IPS DF 4.7 (cell line): Measurements from ENCODE around the gene SYT3.
"Not testable (repeated sequence)": the region's sequence is repeated elsewhere in the genome, so short reads cannot be mapped to it uniquely, and the experiment has no call there.

Experiments
- DNase-seq: peaks from one replicate; pipeline ENCODE4 v3.0.0-alpha.2; 2013; ENCODE audit warnings: low spot score; ENCODE audit errors: extremely low read depth

Gene SYT3

DNA sequence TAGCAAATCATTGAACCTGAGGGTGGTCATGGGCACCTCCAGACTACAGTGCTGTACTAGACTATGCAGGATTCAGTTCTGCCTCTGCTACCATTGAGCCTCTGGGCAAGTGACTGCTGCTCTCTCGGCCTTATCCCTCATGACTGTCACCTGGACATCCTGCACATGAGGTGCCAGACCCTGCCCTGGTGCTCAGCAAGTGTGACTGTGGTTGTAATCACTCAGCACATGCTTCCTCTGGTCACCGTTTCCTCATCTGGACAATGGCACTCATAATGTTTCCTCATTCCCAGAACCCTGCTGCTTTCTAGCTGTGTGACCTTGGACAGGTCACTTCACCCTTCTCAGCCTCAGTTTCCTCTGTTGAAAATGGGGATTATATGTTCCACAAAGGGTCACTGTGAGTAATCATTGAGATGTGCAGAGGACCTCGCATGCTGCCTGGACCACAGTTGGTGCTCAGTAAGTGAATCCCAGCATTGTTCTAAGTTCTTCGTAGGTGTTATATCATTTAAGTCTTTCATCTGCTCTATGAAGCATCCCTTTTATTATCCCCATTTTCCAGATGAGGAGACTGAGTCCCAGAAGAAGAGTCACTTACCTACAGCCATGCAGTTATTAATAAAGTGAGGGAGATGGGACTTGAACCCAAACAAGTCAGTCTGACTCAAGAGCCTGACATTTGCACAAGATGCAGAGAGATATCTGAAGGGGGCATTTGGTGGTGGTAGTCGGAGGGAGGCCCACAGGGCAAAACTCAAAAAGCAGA lies 3.2 kb downstream of the SYT3 start:
- DNase-seq, result no peak

DNA sequence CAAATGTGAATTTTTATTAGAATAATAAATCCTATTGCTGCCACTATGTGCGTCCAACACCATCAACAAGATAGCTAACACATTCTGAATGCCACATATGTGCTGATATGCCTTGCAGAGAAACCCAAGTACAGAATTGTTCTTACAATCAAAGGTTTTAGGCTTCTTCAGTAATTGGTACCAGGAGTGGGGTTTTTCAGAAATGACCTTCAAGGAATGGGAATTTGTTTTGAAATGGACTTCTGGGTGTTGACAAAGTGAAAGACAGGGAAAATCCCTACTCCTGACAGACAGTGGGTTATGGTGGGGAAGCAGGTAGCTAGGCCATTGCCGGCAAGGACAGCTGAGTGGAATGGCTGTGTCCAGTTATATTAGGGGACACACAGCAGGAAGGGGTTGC lies 5.7 kb downstream of the SYT3 start:
- no peak for DNase-seq

DNA sequence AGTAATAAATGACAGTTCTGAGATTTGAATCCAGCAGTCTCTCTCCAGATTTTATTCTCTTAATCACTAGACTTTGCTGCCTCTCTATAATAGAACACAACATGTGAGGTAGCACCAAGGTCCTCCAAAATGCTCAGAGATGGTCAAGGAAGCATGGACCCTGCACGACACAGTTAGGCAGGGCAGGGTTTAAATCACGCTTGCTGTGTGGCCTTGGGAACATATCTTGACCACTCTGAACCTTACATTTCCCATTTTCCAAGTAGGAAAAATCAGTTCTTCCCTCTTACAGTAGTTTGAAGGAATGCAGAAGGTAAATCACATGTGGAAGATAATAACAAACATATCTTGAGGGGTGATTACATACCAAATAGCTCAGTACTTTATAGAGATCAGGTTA lies 6.3 kb downstream of the SYT3 start:
- no peak for DNase-seq

DNA sequence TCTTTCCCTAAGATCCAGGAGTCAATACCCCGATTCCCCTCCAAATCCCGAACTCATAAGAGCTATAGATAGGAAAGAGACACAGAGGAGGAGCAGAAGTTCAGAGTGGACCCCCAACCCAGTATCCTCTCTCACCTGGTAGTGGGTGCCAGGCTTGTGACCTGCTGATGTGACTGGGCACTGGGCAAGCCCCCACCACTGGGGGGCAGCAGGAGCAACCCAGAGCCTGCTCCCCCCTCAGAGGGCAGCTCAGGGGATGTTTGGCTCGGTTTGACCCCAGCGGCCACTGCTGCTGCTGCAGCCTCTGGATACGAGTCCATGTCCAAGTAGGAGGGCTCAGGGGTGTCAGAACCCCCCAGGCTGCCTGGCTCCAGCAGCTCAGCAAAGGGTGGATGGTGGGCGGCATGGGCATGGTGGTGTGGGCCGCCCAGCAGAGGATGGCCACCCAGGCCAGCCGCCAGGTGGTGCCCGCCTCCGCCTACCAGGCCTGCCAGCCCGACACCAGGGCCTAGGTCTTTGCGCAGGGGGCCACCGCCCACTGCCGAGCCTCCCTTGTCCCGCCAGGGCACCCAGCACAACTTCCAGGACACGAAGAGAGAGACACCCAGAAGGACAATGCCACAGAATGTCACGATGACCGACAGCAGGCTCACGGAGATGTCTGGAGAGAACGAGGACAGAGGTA lies 7.4 kb downstream of the SYT3 start:
- no peak for DNase-seq

DNA sequence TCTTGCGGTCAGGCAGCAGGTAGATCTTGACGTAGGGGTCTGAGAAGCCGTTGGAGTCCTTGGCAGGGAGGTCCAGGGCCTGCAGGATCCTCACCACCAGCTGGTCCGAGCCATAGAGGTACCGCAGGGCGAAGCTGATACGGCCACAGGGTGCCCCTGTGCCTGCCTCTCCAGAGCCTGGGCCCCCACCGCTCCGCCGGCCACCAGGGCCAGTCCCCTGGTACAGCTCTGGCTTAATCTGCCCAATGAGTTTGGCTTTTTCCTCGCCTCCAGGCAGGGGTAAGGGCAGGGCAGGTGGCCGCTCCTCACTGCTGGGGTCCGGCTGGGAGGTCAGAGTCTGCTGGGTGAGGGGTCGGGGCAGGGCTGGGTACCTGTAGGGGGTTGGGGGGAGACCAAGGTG lies 9.9 kb downstream of the SYT3 start:
- no peak for DNase-seq

DNA sequence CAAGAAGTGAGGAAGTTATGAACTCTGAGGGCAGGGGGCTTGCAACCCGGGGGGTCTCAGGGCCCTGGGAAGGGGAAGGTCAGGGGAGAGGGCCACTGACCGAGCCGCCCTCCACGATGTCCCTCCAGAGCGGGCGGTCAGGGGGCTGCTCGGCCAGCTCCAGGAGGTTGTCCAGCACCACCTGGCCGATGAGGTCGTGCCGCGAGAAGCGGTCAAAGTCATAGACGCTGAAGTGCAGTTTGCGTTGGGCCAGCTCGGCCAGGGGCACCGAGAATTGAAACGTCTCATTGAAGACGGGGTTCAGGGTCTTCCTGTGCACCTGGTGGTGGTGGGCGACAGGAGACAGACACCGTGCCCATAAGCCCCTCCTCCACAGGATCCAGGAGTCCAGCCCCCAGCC lies 10.5 kb downstream of the SYT3 start:
- no peak for DNase-seq

DNA sequence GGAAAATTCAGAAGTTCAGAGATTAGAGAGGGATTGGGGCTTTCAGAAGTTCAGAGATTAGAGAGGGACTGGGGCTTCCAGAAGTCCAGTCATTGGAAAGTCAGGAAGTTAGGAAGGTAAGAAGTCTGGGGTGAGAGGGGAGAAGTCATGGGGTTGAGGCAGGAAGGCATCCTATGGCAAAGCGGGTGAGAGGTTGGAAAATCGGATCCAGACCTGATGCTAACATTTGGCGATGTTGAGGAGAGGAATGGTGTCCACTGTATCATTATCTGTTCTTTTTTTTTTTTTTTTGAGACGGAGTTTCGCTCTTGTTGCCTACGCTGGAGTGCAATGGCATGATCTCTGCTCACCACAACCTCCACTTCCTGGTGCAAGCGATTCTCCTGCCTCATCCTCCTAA lies 11.1 kb downstream of the SYT3 start:
- DNase-seq, result no peak

DNA sequence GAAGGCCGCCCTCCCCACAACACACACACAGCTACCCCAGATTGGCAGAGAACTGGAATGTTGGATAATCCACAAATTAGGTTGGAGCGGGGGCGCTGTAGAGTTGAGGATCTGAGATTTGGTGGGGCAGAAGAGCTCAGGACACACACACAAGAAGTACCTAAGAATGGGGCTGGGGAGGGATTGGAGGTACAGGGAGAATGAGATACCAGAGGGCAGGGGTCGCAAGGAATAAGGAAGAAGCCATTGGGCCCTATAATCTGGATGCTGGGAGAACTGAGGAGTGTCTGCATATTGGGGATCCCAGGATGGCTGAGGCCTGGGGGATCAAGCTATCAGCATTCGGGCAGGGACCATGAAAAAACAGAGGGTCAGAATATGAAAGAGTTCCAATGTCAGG lies 11.5 kb downstream of the SYT3 start:
- DNase-seq, result no peak

DNA sequence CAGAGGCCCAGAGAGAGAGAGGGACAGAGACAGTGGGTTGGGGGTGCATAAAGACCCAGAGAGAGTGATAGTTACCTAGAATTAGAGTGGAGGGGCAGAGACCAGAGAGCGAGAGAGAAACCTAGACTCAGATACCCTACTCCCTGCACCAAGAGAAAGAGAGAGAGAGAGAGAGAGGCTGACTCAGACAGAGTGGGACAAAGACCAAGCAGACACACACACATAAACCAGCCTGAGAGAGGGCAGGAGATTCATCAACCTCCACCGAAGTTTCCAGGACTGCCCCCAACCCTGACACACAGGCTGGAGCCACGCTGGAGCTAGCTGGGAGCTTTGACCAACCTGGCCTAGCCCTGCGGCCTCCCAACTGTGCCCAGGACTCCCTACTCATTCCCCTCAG lies 12.9 kb downstream of the SYT3 start:
- no peak for DNase-seq

DNA sequence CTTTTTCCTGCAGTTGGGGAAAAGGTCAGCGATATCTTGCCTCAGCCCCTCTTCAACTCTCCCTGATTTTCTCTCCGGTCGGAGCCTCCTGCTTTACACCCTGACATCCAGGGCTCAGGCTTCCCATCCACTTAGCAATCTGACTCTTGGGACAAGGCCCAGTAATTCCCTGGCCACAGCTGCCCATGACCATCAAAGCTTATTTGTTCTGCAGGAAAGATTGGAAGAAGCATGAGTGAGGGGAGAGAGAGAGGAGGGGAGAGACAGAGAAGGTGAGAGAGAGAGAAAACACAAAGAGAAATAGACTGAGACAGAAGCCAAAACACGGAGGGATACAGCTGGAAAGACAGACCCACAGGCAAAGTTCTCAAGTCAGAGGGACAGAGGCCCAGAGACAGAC lies 13.7 kb downstream of the SYT3 start:
- no peak for DNase-seq

DNA sequence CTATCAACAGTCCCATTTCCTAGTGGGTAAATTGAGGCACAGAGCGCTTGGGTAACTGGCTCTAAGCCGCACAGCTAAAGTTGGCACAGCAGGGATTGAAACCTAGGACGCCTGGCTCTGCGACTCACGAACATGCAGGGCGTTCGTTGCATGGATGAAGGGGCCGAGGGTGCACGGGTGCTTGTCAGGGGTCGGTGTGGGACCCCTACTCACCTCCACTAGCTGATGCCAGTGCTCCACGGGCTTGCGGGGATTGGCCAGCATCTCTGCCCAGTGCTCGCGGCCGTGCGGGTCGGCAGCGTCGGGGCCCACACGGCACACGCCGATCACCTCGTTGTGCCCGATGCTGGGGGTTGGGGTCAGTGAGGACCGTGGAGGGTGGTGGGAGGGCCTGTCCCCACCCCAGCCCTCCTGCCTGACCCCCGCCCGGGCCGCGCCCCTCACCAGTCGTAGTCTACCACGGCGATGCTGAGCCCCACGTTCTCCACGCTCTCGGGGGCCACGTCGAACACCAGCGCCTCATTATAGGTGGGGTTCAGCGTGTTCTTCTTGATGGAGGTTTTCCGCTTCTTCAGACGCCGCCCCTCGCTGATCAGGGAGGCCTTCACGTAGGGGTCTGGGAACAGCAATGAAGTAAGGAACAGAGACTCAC lies 14.6 kb downstream of the SYT3 start:
- DNase-seq, result no peak

DNA sequence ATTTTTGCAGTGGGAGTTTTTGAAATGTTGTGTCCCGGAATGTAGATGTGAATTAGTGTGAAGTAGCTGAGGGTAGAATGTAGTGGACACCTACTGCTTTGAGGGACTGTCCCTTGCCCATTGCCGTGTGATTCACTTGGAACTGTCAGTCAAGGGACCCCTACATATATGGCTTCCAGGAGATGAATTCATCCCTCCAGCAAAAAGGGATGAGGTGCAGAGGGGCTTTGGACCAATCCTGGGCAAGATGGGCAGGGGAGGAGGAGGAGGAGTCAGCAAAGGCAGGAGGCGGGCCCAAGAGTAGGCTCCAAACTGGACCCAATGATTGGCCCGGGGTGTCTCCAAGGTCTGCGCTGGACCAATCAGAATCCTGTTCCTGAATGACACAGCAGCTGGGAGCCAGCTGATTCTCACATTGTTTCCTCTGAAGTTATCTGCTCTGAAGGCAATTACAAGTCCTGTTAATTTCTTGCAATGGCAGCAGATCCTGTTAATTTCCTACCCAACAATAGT lies 19.2 kb downstream of the SYT3 start:
- not testable (repeated sequence) for DNase-seq

DNA sequence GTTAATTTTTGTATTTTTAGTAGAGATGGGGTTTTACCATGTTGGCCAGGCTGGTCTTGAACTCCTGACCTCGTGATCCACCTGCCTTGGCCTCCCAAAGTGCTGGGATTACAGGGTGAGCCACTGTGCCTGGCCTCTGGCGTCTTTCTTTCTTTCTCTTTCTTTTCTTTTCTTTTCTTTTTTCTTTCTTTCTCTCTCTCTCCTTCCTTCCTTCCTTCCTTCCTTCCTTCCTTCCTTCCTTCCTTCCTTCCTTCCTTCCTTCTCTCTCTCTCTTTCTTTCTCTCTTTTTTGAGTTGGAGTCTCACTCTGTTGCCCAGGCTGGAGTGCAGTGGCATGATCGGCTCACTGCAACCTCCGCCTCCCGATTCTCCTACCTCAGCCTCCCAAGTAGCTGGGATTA lies 20.5 kb downstream of the SYT3 start:
- DNase-seq, result not testable (repeated sequence)

DNA sequence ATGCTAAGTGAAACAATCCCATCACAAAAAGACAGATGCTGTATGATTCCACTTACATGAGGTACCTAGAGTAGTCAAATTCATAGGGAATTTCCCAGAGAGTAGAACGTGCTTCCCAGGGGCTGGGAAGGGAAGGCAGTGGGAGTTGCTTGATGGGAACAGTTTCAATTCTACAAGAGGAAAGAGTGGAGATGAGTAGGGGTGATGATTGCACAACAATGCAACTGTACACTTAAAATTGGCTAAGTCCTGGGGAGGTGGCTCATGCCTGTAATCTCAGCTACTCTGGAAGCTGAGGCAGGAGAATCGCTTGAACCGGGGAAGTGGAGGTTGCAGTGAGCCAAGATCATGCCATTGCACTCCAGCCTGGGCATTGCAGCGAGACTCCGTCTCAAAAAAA lies 21.3 kb downstream of the SYT3 start:
- DNase-seq, result not testable (repeated sequence)

DNA sequence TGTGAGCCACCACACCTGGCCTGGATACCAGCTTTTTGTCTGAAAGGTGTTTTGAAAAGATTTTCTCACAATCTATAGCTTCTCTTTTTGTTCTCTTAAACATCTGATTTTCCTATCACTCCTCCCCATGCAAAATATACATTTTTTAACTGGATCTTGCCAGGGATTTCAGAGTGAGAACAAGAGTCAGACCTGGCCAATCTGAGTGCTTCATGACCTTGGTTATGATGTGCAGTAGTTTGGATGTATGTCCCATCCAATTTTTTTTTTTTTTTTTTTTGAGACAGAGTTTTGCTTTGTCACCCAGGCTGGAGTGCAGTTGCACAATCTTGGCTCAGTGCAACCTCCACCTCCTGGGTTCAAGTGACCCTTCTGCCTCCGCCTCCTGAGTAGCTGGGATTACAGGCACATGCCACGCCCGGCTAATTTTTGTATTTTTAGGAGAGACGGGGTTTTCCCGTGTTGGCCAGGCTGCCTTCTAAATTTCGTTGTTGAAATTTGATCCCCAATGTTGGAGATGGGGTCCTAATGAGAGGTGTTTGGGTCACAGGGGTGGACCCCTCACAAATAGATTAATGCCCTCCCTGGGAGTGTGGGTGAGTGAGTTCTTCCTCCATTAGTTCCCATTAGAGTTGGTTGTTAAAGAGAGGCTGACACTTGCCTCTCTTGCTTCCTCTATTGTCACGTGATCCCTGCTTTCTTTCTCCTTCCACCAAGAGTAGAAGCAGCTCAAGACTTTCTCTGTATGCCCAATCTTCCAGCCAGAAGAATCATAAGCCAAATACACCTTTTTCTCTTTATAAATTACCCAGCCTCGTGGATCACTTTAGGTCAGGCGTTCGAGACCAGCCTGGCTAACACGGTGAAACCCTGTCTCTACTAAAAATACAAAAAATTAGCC lies 26.9 kb downstream of the SYT3 start:
- DNase-seq, result not testable (repeated sequence)

DNA sequence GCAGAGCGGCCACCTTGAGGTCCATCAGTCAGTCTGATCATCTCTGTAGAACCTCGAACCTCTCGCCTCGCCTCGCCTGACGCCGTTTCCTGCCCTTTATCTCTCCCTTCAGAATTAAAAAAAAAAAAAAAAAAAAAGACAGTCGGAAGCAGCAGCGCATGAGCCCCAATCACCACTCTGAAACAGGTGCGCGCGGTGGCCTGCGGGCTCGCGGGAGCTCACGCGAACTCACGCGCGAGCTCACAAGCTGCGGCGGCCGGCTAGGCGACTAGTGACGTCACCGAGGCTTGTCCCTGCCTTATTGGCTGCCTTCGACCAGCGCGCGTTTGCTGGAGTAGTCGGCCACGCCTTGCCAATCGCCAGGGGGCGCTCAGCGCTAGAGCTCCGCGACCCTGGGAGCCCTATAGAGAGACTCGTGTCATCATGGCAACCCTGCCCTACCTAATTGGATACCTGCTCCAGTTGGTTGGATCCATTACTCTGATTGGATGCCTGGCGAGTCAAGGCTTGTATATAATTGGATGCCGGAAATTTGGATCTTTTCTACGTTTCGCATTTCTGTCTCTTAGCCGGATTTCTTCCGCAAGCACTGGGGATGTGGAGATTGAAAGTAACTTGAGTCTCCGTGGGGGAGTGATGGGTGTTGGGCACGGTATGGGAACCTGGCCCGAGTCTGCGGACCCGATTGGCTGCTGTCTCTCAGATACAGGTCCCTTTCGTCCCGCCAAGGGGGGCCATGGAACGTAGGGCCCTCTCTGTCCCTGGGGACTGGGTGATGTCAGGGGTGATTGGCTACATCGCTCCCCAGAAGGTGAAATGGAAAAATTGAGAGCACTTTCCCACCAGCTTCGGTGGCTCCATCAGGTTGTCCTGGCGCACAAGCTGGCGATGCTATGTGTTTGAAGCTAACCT lies 31.6 kb downstream of the SYT3 start:
- peak; percentile 93 for DNase-seq

DNA sequence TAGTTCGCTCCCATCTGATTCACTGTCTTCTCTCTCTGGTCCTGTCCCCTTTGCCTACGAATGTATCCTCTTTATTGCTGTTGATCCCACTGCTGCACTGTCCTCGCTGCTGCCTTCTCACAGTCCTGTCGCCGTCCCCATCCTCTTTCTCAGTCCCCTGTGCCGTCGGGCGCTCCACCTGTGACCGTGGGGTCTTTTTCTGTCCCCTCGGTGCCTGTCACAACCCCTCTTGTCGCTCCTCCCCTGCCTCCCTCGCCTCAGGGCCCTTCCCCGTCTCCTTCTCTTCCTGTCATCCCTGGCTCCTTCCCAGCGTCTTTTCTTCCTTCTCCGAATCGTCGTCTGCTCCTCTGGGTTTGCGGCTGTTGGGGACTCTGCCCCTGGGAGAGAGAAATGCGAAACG lies 32.3 kb downstream of the SYT3 start:
- no peak for DNase-seq

DNA sequence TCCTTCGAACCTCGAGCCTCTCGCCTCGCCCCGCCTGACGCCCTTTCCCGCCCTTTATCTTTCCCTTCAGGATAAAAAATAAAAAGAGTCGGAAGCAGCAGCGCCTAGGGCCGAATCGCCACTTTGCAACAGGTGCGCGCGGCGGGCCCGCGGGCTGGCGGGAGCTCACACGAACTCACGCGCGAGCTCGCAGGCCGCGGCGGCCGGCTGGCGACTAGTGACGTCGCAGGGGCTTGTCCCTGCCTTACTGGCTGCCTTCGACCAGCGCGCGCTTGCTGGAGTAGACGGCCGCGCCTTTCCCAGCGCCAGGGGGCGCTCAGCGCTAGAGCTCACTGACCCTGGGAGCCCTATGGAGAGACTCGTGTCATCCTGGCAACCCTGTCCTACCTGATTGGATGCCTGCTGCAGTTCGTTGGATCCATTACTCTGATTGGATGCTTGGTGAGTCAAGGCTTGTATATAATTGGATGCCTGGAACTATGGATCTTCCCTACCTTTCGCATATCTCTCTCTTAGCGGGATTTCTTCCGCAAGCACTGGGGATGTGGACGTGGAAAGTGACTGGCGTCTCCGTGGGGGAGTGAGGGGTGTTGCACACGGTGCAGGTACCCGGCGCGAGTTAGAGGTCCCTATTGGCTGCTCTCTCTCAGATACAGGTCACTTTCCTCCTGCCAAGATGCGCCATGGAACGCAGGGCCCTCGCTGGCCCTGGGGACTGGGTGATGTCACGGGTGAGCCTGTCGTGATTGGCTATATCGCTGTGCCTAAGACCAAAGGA lies 33.4 kb downstream of the SYT3 start:
- not testable (repeated sequence) for DNase-seq

DNA sequence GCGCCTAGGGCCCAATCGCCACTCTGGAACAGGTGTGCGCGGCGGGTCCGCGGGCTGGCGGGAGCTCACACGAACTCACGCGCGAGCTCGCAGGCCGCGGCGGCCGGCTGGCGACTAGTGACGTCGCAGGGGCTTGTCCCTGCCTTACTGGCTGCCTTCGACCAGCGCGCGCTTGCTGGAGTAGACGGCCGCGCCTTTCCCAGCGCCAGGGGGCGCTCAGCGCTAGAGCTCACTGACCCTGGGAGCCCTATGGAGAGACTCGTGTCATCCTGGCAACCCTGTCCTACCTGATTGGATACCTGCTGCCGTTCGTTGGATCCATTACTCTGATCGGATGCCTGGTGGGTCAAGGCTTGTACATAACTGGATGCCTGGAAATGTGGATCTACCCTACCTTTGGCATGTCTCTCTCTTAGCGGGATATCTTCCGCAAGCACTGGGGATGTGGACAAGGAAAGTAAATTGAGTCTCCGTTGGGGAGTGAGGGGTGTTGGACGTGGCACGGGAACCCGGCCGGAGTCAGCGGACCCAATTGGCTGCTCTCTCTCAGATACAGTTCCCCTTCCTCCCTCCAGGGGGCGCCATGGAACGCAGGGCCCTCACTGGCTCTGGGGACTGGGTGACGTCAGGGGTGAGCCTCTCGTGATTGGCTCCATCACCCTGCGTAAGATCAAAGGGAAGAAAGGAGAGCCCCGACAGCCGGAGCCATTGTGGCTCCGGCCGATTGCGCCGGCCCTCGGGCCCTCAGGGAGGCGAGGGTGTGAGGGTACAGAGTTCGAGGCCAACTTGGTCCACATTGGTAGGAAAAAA lies 35.2 kb downstream of the SYT3 start:
- DNase-seq, result not testable (repeated sequence)
